IMR-90 (cell line): ENCODE results near the gene KLF11.

Source experiments
- MAFK ChIP-seq: IDR thresholded peaks from 2 replicates; pipeline ENCODE4 v1.6.1; 2012; ENCODE audit warnings: low read depth, low read length, improper control_type of control experiment
- TF ChIP-seq, protein P1 (sequence below): conservative IDR thresholded peaks from 2 replicates; pipeline ENCODE4 v1.5.1; 2012; ENCODE audit warnings: mild to moderate bottlenecking, low read depth, low read length, improper control_type of control experiment

DNA sequence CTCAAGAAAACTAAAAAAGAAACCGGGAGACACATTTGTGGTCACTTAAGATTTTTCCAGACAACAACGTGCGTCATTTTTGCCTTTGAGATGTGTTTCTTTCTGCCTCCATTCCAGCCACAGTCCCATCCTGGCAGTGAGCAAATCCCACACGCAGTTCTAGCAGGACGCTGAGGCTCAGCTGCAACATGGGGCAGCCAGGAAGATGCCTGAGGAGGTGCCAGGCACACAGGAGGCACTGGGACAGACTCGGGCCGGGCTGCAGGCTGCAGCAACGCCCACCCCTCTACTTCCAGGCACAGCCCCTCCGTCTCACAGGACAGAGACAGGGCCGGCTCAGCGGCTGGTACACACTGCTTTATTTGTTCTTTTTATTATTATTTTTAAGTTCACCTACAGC is 13.1 kb downstream of the KLF11 start:
- TF ChIP-seq, protein P1, sequence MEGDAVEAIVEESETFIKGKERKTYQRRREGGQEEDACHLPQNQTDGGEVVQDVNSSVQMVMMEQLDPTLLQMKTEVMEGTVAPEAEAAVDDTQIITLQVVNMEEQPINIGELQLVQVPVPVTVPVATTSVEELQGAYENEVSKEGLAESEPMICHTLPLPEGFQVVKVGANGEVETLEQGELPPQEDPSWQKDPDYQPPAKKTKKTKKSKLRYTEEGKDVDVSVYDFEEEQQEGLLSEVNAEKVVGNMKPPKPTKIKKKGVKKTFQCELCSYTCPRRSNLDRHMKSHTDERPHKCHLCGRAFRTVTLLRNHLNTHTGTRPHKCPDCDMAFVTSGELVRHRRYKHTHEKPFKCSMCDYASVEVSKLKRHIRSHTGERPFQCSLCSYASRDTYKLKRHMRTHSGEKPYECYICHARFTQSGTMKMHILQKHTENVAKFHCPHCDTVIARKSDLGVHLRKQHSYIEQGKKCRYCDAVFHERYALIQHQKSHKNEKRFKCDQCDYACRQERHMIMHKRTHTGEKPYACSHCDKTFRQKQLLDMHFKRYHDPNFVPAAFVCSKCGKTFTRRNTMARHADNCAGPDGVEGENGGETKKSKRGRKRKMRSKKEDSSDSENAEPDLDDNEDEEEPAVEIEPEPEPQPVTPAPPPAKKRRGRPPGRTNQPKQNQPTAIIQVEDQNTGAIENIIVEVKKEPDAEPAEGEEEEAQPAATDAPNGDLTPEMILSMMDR: no peak
- no peak for TF ChIP-seq MAFK
